Measurements from ENCODE around the gene LRRC8D.

Gene LRRC8D

DNA sequence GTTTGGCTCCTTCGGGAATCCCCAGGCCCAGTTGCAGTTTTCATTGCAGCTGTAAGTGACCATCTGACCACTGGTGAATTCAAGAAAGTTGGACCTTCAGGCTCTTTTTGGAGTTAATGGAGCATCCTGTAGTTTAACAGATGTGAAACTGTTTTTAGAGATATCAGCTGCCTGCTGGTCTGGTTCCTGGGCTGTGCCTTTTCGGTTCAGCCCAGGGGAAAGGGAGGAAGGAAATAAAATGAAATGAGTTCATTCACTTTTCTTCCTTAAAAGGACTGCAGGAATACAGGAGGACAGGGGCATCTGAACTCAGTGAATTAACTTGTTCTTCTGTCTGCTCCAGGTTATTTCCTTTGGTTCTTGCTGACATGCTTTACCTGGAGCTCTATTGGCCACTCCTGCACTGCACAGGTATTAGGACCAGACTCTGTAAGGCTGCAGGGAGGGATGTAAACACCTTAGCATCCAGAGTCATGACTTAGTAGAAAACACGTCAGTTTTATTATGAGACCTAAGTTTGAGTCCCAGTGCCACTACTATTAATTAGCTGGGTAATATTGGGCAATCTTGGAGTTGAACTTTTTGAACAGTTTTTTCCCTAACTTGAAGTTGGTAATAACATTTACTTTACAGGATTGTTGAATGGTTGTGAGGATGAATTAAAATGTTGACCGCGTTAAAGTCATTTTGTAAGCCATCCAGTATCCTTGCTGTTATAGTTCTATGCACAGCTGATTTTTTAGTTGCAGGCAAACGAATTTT lies 83.6 kb downstream of the LRRC8D start:
- Histone ChIP-seq H4K91ac (ENCODE audit: low read length) (no peak overlapping the region), H3K4me3 (ENCODE audit: insufficient read depth in 1 of 2, low read depth in 1 of 2, low read length in 2 of 2) (no peak overlapping the region), H2BK15ac (ENCODE audit: low read depth, poor library complexity, severe bottlenecking) (no peak overlapping the region), H3K4ac (ENCODE audit: low read depth in 1 of 2, low read length in 2 of 2) (no peak overlapping the region), H3K27ac (ENCODE audit: low read length, poor library complexity, severe bottlenecking) (peak overlapping the region; percentile 63), H3K36me3 (ENCODE audit: control insufficient read depth in 1 of 2, insufficient read depth in 2 of 2, low read depth in 1 of 2, low read length in 2 of 2) (no peaks in the 10 kb centered on the region), H2BK120ac (ENCODE audit: low read depth, low read length) (no peak overlapping the region), H2BK12ac (ENCODE audit: low read length in 2 of 2) (peak overlapping the region; percentile 37 to 75), H3K79me1 (replicated peaks; ENCODE audit: low read length, poor library complexity, severe bottlenecking) (peaks cover 10% of the 10 kb centered on the region), H3K4me2 (ENCODE audit: low read length, poor library complexity, severe bottlenecking) (no peak overlapping the region), H3K23ac (ENCODE audit: low read length in 2 of 2) (peak overlapping the region in 1 of 2 experiments; percentile 73), H3K9ac (ENCODE audit: low read length) (peak overlapping the region; percentile 34), H3K27me3 (ENCODE audit: control insufficient read depth in 1 of 2, insufficient read depth in 1 of 2, low read length in 2 of 2) (no peaks in the 10 kb centered on the region), H2AFZ (ENCODE audit: low read depth, low read length) (no peak overlapping the region), H3K18ac (ENCODE audit: low read depth in 1 of 2, low read length in 2 of 2) (peak overlapping the region in 1 of 2 experiments; percentile 53), H2BK5ac (ENCODE audit: low read depth, low read length, poor library complexity, severe bottlenecking) (peak overlapping the region; percentile 69), H2AK5ac (ENCODE audit: low read length, severe bottlenecking) (peak overlapping the region; percentile 97), H3K4me1 (ENCODE audit: control insufficient read depth, insufficient read depth, low read depth, low read length) (peaks cover 14% of the 10 kb centered on the region), H3K9me3 (ENCODE audit: control insufficient read depth, low read length) (no peaks in the 10 kb centered on the region), H4K8ac (ENCODE audit: low read length) (no peak overlapping the region), H3K14ac (ENCODE audit: low read length in 2 of 2) (no peak overlapping the region)
- DNase-seq, result no peak
- 73% methylated on average over 5 of the region's 6 CpGs for WGBS

GRCh38 chr1:89905395-89906058 lies 84.7 kb downstream of the LRRC8D start:
- DNase-seq, result no peak
- Histone ChIP-seq H3K27me3 (ENCODE audit: control insufficient read depth in 1 of 2, insufficient read depth in 1 of 2, low read length in 2 of 2) (no peaks in the 10 kb centered on the region), H3K79me1 (replicated peaks; ENCODE audit: low read length, poor library complexity, severe bottlenecking) (peaks cover 9% of the 10 kb centered on the region), H2BK5ac (ENCODE audit: low read depth, low read length, poor library complexity, severe bottlenecking) (no peak overlapping the region), H3K4ac (ENCODE audit: low read depth in 1 of 2, low read length in 2 of 2) (peak overlapping the region in 1 of 2 experiments; percentile 47), H2BK15ac (ENCODE audit: low read depth, poor library complexity, severe bottlenecking) (no peak overlapping the region), H3K36me3 (ENCODE audit: control insufficient read depth in 1 of 2, insufficient read depth in 2 of 2, low read depth in 1 of 2, low read length in 2 of 2) (no peaks in the 10 kb centered on the region), H2BK12ac (ENCODE audit: low read length in 2 of 2) (peak overlapping the region; percentile 2 to 83), H3K4me2 (ENCODE audit: low read length, poor library complexity, severe bottlenecking) (no peak overlapping the region), H3K18ac (ENCODE audit: low read depth in 1 of 2, low read length in 2 of 2) (peak overlapping the region; percentile 45 to 46), H4K91ac (ENCODE audit: low read length) (no peak overlapping the region), H3K9ac (ENCODE audit: low read length) (no peak overlapping the region), H2AFZ (ENCODE audit: low read depth, low read length) (no peak overlapping the region), H3K27ac (ENCODE audit: low read length, poor library complexity, severe bottlenecking) (peak overlapping the region; percentile 97), H3K4me3 (ENCODE audit: insufficient read depth in 1 of 2, low read depth in 1 of 2, low read length in 2 of 2) (no peak overlapping the region), H2AK5ac (ENCODE audit: low read length, severe bottlenecking) (peak overlapping the region; percentile 86), H2BK120ac (ENCODE audit: low read depth, low read length) (peak overlapping the region; percentile 27), H3K9me3 (ENCODE audit: control insufficient read depth, low read length) (no peaks in the 10 kb centered on the region), H4K8ac (ENCODE audit: low read length) (peak overlapping the region; percentile 29), H3K4me1 (ENCODE audit: control insufficient read depth, insufficient read depth, low read depth, low read length) (peaks cover 14% of the 10 kb centered on the region), H3K14ac (ENCODE audit: low read length in 2 of 2) (peak overlapping the region in 1 of 2 experiments; percentile 11), H3K23ac (ENCODE audit: low read length in 2 of 2) (no peak overlapping the region)
- WGBS, result 91% methylated on average over 5 of the region's 5 CpGs

- no peaks in the 10 kb centered on the region for H3K27me3 ChIP-seq (ENCODE audit: control insufficient read depth in 1 of 2, insufficient read depth in 1 of 2, low read length in 2 of 2)
- peak overlapping the region; percentile 9 for H3K9ac ChIP-seq (ENCODE audit: low read length)
- H2BK120ac ChIP-seq (ENCODE audit: low read depth, low read length), result peak overlapping the region; percentile 92
- H3K9me3 ChIP-seq (ENCODE audit: control insufficient read depth, low read length), result no peaks in the 10 kb centered on the region
- peak overlapping the region; percentile 91 for H2BK5ac ChIP-seq (ENCODE audit: low read depth, low read length, poor library complexity, severe bottlenecking)
- no peak for DNase-seq
- H3K4me1 ChIP-seq (ENCODE audit: control insufficient read depth, insufficient read depth, low read depth, low read length), result peaks cover 14% of the 10 kb centered on the region
- H3K23ac ChIP-seq (ENCODE audit: low read length in 2 of 2), result no peak overlapping the region
- H2BK15ac ChIP-seq (ENCODE audit: low read depth, poor library complexity, severe bottlenecking), result no peak overlapping the region
- H3K36me3 ChIP-seq (ENCODE audit: control insufficient read depth in 1 of 2, insufficient read depth in 2 of 2, low read depth in 1 of 2, low read length in 2 of 2), result no peaks in the 10 kb centered on the region
- no peak overlapping the region for H3K14ac ChIP-seq (ENCODE audit: low read length in 2 of 2)
- H2AFZ ChIP-seq (ENCODE audit: low read depth, low read length), result no peak overlapping the region
- peaks cover 4% of the 10 kb centered on the region for H3K79me1 ChIP-seq (replicated peaks; ENCODE audit: low read length, poor library complexity, severe bottlenecking)
- H3K4ac ChIP-seq (ENCODE audit: low read depth in 1 of 2, low read length in 2 of 2), result peak overlapping the region; percentile 47 to 95
- WGBS, result 97% methylated on average over 2 of the region's 5 CpGs
- H3K4me2 ChIP-seq (ENCODE audit: low read length, poor library complexity, severe bottlenecking), result no peak overlapping the region
- peak overlapping the region; percentile 86 for H2AK5ac ChIP-seq (ENCODE audit: low read length, severe bottlenecking)
- H3K27ac ChIP-seq (ENCODE audit: low read length, poor library complexity, severe bottlenecking), result peak overlapping the region; percentile 97
- H3K4me3 ChIP-seq (ENCODE audit: insufficient read depth in 1 of 2, low read depth in 1 of 2, low read length in 2 of 2), result no peak overlapping the region
- H4K8ac ChIP-seq (ENCODE audit: low read length), result peak overlapping the region; percentile 29
- peak overlapping the region in 1 of 2 experiments; percentile 95 for H3K18ac ChIP-seq (ENCODE audit: low read depth in 1 of 2, low read length in 2 of 2)
- H2BK12ac ChIP-seq (ENCODE audit: low read length in 2 of 2), result peak overlapping the region; percentile 83 to 98
- no peak overlapping the region for H4K91ac ChIP-seq (ENCODE audit: low read length)
These were observed 85.3 kb downstream of the LRRC8D start for GRCh38 chr1:89906088-89906487.

GRCh38 chr1:89907727-89908212 lies 86.9 kb downstream of the LRRC8D start:
- Histone ChIP-seq H2BK15ac (ENCODE audit: low read depth, poor library complexity, severe bottlenecking) (no peak overlapping the region), H2BK12ac (ENCODE audit: low read length in 2 of 2) (no peak overlapping the region), H3K36me3 (ENCODE audit: control insufficient read depth in 1 of 2, insufficient read depth in 2 of 2, low read depth in 1 of 2, low read length in 2 of 2) (no peaks in the 10 kb centered on the region), H3K4me3 (ENCODE audit: insufficient read depth in 1 of 2, low read depth in 1 of 2, low read length in 2 of 2) (no peak overlapping the region), H3K27ac (ENCODE audit: low read length, poor library complexity, severe bottlenecking) (peak overlapping the region; percentile 97), H3K23ac (ENCODE audit: low read length in 2 of 2) (no peak overlapping the region), H3K9ac (ENCODE audit: low read length) (no peak overlapping the region), H2AFZ (ENCODE audit: low read depth, low read length) (no peak overlapping the region), H3K9me3 (ENCODE audit: control insufficient read depth, low read length) (no peaks in the 10 kb centered on the region), H3K4me1 (ENCODE audit: control insufficient read depth, insufficient read depth, low read depth, low read length) (peaks cover 18% of the 10 kb centered on the region), H4K8ac (ENCODE audit: low read length) (no peak overlapping the region), H2AK5ac (ENCODE audit: low read length, severe bottlenecking) (no peak overlapping the region), H2BK5ac (ENCODE audit: low read depth, low read length, poor library complexity, severe bottlenecking) (no peak overlapping the region), H3K14ac (ENCODE audit: low read length in 2 of 2) (no peak overlapping the region), H3K4ac (ENCODE audit: low read depth in 1 of 2, low read length in 2 of 2) (no peak overlapping the region), H2BK120ac (ENCODE audit: low read depth, low read length) (no peak overlapping the region), H4K91ac (ENCODE audit: low read length) (no peak overlapping the region), H3K27me3 (ENCODE audit: control insufficient read depth in 1 of 2, insufficient read depth in 1 of 2, low read length in 2 of 2) (no peaks in the 10 kb centered on the region), H3K18ac (ENCODE audit: low read depth in 1 of 2, low read length in 2 of 2) (no peak overlapping the region), H3K79me1 (replicated peaks; ENCODE audit: low read length, poor library complexity, severe bottlenecking) (peaks cover 1% of the 10 kb centered on the region), H3K4me2 (ENCODE audit: low read length, poor library complexity, severe bottlenecking) (no peak overlapping the region)
- DNase-seq, result peak; percentile 77
- no CpG with 5 or more reads among the region's 2 CpGs for WGBS
